GM10266 (cell line): ENCODE measurements around the gene ATP6V1F.

Experiments used
- DNase-seq: peaks from one replicate; pipeline ENCODE4 v3.0.0; 2012; ENCODE audit errors: extremely low spot score
- CTCF ChIP-seq: IDR thresholded peaks from 2 replicates; pipeline ENCODE4 v1.5.1; 2012; ENCODE audit warnings: mild to moderate bottlenecking, low read depth; ENCODE audit not compliant: control insufficient read depth, insufficient read depth; ENCODE audit errors: missing control alignments

Gene ATP6V1F

GRCh38 chr7:128878226-128879105 lies 15.8 kb downstream of the ATP6V1F start:
- no peak for TF ChIP-seq CTCF
- no peak for DNase-seq

GRCh38 chr7:128879461-128879938 lies 16.8 kb downstream of the ATP6V1F start:
- DNase-seq = no peak

GRCh38 chr7:128879939-128880746 lies 17.5 kb downstream of the ATP6V1F start:
- DNase-seq = no peak
- TF ChIP-seq CTCF = peak; percentile 51

More at GRCh38 chr7:128879461-128879938, 16.8 kb downstream of the ATP6V1F start:
- TF ChIP-seq CTCF = no peak

GRCh38 chr7:128880791-128881457 lies 18.3 kb downstream of the ATP6V1F start:
- no peak for TF ChIP-seq CTCF
- no peak for DNase-seq

GRCh38 chr7:128881458-128882125 lies 18.9 kb downstream of the ATP6V1F start:
- no peak for DNase-seq
- TF ChIP-seq CTCF = no peak

GRCh38 chr7:128882134-128882533 lies 19.5 kb downstream of the ATP6V1F start:
- no peak for DNase-seq
- TF ChIP-seq CTCF = no peak
